ENCODE data around the gene RNF208. TPM values are rescaled to one million over a fixed set of nuclear protein-coding genes. Genes with fewer than 3 reads are reported as not detected.

RNF208 gene
- total RNA-seq, 2 donors from 2014 or later: 3.7 TPM; not detected in 1

DNA sequence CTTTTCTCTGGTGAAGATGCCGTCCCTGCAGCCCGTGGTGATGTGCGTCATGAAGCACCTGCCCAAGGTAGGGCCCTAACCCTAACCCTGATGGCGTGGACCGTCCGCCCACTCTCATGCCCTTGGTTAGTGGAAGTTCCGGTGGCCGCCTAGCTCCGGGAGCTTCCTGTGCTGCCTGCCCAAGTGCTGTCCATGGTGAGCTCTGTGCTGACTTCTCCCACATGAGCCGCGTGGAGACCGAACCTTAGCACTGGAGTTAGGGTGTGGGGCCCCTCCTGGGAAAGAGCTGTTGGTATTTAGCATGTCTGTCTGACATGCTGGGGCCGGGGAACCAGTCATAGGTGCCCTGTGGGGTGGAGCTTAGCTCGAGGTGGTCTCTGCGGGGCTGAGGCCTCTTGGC lies 34.3 kb upstream of the RNF208 start:
- Histone ChIP-seq H3K27me3 (replicated peaks; ENCODE audit: insufficient read depth) (no peaks in the 10 kb centered on the region), H3K4me3 (peak overlapping the region; percentile 89), H3K9me3 (no peaks in the 10 kb centered on the region), H3K36me3 (no peaks in the 10 kb centered on the region), H3K27ac (no peak overlapping the region), H3K4me1 (ENCODE audit: control insufficient read depth in 1 of 2, low read depth in 2 of 2) (peaks cover 14 to 26% of the 10 kb centered on the region in 2 donors)
- TF ChIP-seq, protein P1, sequence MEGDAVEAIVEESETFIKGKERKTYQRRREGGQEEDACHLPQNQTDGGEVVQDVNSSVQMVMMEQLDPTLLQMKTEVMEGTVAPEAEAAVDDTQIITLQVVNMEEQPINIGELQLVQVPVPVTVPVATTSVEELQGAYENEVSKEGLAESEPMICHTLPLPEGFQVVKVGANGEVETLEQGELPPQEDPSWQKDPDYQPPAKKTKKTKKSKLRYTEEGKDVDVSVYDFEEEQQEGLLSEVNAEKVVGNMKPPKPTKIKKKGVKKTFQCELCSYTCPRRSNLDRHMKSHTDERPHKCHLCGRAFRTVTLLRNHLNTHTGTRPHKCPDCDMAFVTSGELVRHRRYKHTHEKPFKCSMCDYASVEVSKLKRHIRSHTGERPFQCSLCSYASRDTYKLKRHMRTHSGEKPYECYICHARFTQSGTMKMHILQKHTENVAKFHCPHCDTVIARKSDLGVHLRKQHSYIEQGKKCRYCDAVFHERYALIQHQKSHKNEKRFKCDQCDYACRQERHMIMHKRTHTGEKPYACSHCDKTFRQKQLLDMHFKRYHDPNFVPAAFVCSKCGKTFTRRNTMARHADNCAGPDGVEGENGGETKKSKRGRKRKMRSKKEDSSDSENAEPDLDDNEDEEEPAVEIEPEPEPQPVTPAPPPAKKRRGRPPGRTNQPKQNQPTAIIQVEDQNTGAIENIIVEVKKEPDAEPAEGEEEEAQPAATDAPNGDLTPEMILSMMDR (IDR thresholded peaks at IDR 0.05): no peak
- ATAC-seq (ENCODE audit: insufficient number of reproducible peaks, low FRiP score, low read depth): no peak
- DNase-seq (ENCODE audit: low spot score): no peak

DNA sequence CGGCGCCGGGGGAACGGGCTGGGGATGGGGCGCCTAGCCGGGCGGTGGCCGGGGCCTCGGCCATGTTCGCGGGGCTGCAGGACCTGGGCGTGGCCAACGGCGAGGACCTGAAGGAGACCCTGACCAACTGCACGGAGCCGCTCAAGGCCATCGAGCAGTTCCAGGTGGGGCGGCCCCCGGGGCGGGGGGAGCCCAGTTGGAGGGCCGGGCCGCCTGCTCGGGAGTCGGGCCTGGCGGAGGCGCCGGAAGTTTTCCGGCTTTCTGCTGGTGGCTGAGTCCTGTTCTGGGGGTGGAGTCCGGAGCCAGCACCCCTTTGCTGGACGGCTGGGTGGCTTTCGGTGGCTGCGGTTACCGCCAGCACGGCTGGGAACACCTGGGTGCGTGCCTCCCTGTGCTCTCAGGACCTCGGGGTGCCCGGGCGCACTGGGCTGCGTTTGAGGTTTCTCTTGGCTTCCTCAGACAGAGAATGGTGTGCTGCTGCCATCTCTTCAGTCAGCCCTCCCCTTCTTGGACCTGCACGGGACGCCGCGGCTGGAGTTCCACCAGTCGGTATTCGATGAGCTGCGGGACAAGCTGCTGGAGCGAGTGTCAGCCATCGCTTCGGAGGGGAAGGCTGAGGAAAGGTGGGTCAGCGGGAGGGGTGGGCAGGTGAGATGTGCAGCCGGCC lies 33.5 kb upstream of the RNF208 start:
- H3K9me3 ChIP-seq: no peaks in the 10 kb centered on the region
- TF ChIP-seq, protein P1 (IDR thresholded peaks at IDR 0.05): no peak
- H3K36me3 ChIP-seq: no peaks in the 10 kb centered on the region
- H3K4me1 ChIP-seq (ENCODE audit: control insufficient read depth in 1 of 2, low read depth in 2 of 2): peaks cover 14 to 26% of the 10 kb centered on the region in 2 donors
- H3K4me3 ChIP-seq: peak overlapping the region; percentile 89
- ATAC-seq (ENCODE audit: insufficient number of reproducible peaks, low FRiP score, low read depth) (peak; percentile 9), DNase-seq (ENCODE audit: low spot score) (no peak)
- H3K27ac ChIP-seq: peak overlapping the region in 1 of 2 donors; percentile 57
- no peaks in the 10 kb centered on the region for H3K27me3 ChIP-seq (replicated peaks; ENCODE audit: insufficient read depth)

DNA sequence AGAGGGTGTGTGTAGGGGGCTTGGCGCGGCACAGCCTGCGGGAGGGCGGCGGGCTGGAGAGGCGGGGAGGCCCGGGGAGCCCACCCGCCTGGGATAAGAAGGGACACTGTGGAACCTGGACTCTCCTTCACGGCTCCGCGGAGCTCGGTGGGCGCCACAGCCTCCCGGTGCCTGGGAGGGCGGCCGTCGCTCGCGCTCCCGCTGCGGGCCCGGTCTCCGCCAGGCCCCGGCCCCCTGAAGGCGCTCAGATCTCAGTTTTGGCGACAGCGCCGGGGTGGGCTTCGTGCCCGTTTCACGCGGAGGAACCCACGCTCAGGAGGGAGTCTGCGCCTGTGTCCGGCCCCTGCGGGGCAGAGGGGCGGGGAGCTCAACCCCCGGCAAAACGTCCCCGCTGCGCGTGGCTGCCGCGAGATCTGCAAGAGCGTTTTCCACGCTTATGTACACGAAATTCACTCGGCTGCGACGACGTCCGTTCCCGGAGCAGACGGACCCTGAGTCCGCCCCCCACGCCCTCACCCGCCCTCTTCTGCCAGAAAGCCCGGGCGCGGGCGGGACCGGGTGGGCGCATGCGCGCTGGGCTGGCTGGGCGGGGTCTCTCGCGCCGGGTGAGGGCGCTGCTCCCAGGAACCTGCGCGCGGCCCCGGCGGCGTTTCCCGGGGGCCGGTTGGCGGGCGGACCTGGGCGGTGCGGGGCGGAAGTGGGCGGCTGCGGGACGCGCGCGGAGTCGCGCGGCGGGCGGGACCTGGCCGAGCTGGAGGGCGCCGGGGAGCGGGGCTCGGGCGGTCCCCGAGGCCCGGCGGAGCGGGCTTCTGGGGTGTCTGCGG lies 32.8 kb upstream of the RNF208 start, which contains the start of gene NELFB:
NELFB (plus strand) TSS at position 704 of the 824 bp plus-strand sequence.
- Histone ChIP-seq H3K4me3 (peak within 1 kb of the TSS; percentile 89), H3K27ac (peak within 1 kb of the TSS; percentile 57 to 58), H3K4me1 (ENCODE audit: control insufficient read depth in 1 of 2, low read depth in 2 of 2) (peaks cover 14 to 26% of the 10 kb centered on the region in 2 donors), H3K36me3 (no peaks in the 10 kb centered on the region), H3K27me3 (replicated peaks; ENCODE audit: insufficient read depth) (no peaks in the 10 kb centered on the region), H3K9me3 (no peaks in the 10 kb centered on the region)
- DNase-seq (ENCODE audit: low spot score) (peak; percentile 50), ATAC-seq (ENCODE audit: insufficient number of reproducible peaks, low FRiP score, low read depth) (peak; percentile 54)
- TF ChIP-seq, protein P1 (IDR thresholded peaks at IDR 0.05): no peak

- H3K4me3 ChIP-seq: peak overlapping the region; percentile 89
- H3K4me1 ChIP-seq (ENCODE audit: control insufficient read depth in 1 of 2, low read depth in 2 of 2): peaks cover 14 to 26% of the 10 kb centered on the region in 2 donors
- TF ChIP-seq, protein P1 (IDR thresholded peaks at IDR 0.05): no peak
- no peaks in the 10 kb centered on the region for H3K27me3 ChIP-seq (replicated peaks; ENCODE audit: insufficient read depth)
- no peaks in the 10 kb centered on the region for H3K9me3 ChIP-seq
- DNase-seq (ENCODE audit: low spot score) (no peak), ATAC-seq (ENCODE audit: insufficient number of reproducible peaks, low FRiP score, low read depth) (no peak)
- peak overlapping the region; percentile 55 to 58 for H3K27ac ChIP-seq
- H3K36me3 ChIP-seq: no peaks in the 10 kb centered on the region
Observed at GRCh38 chr9:137253717-137254623, 31.9 kb upstream of the RNF208 start.

Data from thoracic aorta (tissue), 2 donors.